HG03354 (cell line): ENCODE data around the gene MRPL51.

ENCODE experiments used
- ATAC-seq: cut with Tn5 transposase; IDR thresholded peaks from one replicate; pipeline ENCODE4 v1.9.1; 2021; ENCODE audit warnings: mild to moderate bottlenecking; ENCODE audit not compliant: unreplicated experiment, poor library complexity, severe bottlenecking

Gene MRPL51

DNA sequence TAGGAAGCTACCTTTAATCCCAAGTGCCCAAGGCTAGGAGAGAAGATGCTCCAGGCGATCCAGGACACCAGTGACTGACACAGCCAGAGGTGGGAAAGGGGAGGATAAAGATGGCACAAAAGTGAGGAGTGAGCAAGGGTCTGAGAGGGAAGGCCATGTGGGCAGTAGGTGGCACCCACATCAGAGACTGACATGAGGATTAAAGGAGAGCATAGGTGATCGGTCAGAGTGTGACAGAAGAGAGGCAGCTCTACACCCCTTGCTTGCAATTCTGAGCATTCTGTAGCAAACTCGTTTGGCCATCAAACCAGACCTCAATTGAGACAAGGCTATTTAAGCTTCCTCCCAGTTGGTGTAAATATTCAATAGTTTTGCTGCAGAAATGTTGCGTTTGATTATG lies 49.0 kb downstream of the MRPL51 start:
- ATAC-seq = no peak

- peak; percentile 43 for ATAC-seq
Observed at GRCh38 chr12:6443361-6443983, 49.6 kb downstream of the MRPL51 start.

GRCh38 chr12:6442836-6443235 lies 50.2 kb downstream of the MRPL51 start:
- no peak for ATAC-seq
